Skeletal muscle cell (primary cell): ENCODE results near the gene CPAMD8.
"Not testable (repeated sequence)": the region's sequence is repeated elsewhere in the genome, so short reads cannot be mapped to it uniquely, and the experiment has no call there.

Source experiments
- DNase-seq: peaks from one replicate; pipeline ENCODE4 v3.0.0-alpha.2; 2010; ENCODE audit warnings: low read depth
- H3K4me3 ChIP-seq: 2 replicates; pipeline ENCODE4 v1.5.1; 2011; ENCODE audit warnings: low read depth, mild to moderate bottlenecking, control low read depth, low read length, moderate library complexity

CPAMD8 gene

DNA sequence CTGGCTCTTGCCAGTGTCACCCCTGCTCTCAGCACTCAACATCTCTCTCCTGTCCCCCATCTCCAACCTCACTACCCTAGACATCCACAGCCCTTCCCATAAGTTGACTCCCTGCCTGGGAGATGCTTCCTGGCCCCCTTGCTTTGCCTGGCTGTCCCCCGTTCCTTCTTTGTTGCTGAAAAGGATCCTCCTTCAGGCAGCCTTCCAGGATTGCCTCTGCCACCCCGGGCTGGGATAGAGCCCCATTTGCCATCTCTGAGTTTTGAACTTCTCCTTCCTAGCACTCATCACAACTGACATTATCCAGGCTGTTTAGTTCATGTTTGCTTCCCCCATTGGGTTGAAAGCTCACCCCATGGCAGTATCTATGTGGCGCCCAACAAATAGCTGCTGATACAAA is 20.0 kb downstream of the CPAMD8 start:
- no peak overlapping the region for H3K4me3 ChIP-seq
- DNase-seq = no peak

DNA sequence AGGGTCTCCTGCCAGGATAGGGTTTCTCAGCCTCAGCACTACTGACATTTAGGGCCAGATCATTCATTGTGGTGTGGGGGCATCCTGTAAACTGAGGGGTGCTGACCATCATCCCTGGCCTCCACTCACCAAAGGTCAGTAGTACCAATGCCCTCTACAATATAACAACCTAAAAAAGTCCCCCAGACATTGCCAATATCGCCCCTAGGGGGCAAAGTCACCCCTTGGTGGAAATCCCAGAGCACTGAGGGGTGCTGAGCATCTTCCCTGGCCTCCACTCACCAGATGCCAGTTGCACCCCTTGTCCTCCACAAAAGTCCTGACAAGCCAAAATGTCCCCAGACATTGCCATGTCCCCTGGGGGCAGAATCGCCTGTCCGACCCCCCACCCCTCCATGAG is 21.6 kb downstream of the CPAMD8 start:
- DNase-seq = no peak

DNA sequence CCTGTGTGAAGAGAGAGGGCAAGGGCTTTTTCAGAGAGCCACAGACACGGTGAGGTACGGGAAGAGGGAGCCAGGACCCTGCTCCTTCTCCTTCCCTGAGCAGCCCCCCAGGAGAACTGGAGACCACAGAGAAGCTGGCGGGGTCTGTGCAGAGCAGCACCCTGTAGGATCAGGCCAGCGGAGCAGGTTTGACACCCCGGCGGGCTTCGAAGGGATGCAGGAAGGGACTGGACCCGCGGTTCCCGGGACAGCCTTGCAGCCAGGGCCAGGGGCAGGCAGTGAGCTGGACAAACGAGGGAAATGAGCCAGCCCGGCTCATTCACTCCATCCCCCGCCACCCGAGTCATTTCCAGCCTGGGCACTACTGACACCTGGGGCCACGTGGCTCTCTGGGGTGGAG is 22.2 kb downstream of the CPAMD8 start:
- no peak for DNase-seq
- H3K4me3 ChIP-seq = no peak overlapping the region

More for the DNA sequence above, 21.6 kb downstream of the CPAMD8 start:
- no peak overlapping the region for H3K4me3 ChIP-seq

DNA sequence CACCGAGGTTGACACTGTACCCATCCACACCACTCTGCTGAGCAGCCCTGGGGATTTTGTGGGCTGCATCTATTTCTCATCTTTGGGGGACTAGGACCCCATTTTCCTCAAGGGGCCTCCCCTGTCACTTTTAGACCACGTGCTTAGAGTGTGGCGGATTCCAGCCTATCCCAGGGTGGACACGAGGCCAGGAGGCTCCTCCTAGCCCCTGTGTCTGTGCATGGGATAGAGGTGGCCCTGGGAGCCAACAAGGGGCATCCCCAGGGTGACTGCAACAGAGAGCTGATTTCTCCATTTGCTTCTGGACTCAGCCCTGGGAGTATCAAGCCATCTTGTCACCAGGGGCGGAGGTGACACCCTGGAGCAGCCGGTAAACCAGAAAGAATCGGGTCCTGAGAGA is 24.2 kb downstream of the CPAMD8 start:
- DNase-seq = no peak
- no peak overlapping the region for H3K4me3 ChIP-seq

DNA sequence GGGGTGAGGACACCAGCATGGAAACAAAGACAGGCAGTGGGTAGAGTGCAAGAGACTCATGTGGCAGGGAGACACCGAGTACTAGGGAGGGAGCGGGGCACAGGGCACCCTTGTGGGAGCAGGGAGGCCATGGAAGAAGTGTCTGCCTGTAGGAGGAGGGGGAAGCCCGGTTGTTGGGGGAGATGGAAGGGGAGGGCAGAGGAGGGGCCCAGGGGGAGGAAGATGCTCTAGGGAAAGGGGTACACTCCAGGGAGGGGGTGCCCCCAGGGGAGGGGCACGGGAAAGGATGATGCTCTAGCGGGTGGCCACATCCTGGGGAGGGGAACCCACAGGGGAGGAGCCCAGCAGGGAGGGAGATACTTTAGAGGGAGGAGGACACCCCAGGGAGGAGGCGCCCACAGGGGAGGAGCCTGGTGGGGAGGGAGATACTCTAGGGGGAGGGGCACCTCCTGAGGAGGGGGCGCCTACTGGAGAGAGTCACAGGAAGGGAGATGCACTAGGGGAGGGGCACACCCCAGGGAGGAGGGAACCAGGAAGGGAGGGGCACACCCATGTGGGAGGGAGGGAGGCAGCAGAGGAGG is 24.9 kb downstream of the CPAMD8 start:
- no peak overlapping the region for H3K4me3 ChIP-seq
- DNase-seq = no peak

DNA sequence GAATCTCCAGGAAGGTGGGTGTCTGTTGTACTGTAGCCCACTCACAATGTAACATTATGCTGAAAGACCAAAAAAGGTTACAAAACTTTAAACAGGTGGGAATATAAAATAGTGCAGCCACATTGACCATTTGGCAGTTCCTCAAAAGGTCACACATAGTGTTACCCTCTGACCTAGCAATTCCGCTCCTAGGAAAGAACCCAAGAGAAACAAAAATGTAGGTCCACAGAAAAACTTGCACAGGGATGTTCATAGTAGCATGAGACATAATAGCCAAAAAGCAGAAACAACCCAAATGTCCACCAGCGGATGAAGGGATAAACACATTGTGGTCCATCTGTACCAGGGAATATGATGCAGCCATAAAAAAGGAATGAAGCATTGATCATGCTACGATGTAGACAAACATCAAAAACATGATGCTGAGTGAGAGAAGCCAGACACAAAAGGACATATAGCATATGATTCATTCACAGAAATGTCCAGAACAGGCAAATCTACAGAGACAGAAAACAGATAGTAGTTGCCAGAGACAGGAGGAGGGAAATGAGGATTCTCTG is 27.9 kb downstream of the CPAMD8 start:
- no peak for DNase-seq
- H3K4me3 ChIP-seq = no peak overlapping the region

DNA sequence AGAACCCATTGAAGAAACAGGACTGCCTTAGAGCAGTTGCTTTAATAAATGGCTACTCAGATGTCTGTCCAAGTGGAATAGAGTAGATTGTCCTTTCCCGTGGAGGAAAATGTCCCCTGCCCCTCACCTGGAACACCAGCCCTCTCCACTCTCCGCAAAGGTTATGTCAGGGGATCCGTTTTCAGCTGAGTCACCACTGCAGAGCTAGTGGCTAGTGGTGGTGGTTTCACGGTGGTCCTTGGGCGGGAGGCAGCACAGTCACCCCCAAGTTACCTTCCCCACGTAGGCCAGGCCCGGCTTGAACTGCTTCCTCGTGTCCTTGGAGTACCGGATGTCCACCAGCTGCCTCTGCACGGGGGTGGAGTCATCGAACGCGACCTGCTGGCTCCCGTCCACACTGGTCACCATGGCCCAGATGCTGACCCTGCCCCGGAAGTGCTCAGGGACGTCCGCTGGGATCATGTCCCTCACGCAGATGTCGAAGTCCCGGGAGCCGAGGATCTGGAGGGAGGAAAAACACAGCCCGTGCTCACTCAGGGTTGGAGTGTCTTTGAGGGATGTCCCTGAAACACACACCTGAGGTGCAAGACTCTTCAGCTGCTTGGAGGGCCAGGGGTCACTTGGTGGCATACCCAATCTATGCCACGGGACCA is 29.6 kb downstream of the CPAMD8 start:
- not testable (repeated sequence) for DNase-seq, H3K4me3 ChIP-seq

DNA sequence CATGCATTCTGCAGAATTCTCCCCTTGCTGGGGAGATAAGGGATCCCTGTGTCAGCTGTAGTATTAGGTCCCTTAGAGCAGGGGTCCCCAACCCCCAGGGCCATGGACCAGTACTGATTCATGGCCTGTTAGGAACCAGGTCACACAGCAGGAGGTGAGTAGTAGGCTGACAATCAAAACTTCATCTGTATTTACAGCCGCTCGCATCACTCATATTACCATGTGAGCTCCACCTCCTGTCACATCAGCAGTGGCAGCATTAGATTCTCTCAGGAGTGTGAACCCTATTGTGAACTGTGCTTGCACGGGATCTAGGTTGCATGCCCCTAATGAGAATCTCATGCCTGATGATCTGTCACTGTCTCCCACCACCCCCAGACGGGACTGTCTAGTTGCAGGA is 37.9 kb downstream of the CPAMD8 start:
- H3K4me3 ChIP-seq = no peak overlapping the region
- no peak for DNase-seq

DNA sequence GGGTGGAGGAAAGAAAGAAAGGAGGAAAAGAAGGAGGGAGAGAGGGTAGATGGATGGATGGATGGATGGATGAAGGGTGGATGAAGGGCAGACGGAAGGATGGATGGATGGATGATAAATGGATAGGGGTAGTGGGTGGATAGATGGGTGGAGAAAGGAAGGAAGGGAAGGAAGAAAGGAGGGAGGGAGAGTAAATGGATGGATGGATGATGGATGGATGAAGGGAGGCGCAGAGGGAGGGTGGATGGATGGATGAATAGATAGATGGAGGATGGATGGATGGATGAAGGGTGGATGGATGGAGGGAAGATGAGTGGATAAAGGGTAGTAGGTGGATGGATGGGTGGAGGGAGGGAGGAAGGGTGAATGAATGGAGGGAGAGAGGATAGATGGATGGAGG is 41.2 kb downstream of the CPAMD8 start:
- no peak overlapping the region for H3K4me3 ChIP-seq
- no peak for DNase-seq

DNA sequence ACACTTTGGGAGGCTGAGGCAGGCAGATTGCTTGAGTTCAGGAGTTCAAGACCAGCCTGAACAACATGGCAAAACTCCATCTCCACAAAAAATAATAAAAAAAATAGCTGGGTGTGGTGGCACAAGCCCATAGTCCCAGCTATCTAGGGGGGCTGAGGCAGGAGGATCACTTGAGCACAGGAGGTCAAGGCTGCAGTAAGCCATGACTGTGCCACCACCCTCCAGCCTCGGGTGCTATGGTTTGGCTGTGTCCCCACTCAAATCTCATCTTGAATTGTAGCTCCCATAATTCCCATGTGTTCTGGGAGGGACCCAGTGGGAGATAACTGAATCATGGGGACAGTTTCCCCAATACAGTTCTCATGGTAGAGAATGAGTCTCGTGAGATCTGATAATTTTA is 44.0 kb downstream of the CPAMD8 start:
- H3K4me3 ChIP-seq = not testable (repeated sequence)

DNA sequence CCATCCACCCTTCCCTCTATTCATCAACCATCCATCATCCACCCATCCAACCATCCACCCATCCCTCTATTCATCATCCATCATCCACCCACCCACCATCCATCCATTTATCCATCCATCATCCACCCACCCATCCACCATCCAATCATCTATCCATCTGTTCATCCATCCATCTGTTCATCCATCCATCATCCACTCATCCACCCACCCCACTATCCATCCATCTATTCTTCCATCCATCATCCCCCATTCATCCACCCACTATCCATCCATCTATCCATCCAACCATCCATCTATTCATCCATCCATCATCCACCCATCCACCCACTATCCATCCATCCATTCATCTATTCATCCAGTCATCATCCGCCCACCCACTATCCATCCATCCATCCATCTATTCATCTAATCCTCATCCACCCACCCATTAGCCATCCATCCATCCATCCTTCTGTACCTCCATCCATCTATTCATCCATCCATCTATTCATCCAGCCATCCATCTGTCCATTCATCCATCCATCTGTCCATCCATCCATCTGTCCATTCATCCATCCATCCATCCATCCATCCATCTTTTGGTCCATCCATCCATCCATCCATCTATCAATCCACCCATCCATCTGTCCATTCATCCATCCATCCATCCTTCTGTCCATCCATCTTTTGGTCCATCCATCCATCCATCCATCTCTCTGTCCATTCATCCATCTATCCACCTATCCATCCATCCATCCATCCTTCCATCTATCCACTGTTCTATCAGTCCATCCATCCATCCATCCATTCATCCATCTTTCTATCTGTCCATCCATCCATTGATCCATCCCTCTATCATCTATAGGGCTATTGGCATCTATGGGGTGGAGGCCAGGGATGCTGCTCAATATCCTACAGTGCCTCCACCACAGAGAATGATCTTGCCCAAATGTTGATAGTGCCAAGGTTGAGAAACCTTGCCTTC is 47.5 kb downstream of the CPAMD8 start:
- H3K4me3 ChIP-seq = no peak overlapping the region
- DNase-seq = no peak

More for the DNA sequence above, 44.0 kb downstream of the CPAMD8 start:
- DNase-seq = not testable (repeated sequence)

DNA sequence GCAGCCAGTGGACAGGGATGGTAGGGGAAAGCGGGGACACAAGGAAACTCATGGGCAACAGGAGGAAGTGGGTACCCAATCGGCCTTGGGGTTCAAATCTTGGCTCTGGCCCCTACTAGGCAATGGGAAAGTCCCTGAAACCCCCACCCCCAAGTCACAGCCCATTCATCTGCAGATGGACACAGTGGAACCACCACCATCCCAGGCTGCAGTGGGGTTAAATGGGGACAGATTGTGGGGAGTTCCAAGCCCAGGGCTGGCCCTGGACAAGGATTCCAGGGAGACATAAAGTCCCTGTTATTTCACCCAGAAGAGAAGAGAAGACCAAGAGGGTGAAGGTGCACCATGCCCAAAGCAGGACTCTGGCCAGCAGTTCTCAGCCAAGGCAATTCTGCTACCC is 48.5 kb downstream of the CPAMD8 start:
- DNase-seq = no peak
- no peak overlapping the region for H3K4me3 ChIP-seq

DNA sequence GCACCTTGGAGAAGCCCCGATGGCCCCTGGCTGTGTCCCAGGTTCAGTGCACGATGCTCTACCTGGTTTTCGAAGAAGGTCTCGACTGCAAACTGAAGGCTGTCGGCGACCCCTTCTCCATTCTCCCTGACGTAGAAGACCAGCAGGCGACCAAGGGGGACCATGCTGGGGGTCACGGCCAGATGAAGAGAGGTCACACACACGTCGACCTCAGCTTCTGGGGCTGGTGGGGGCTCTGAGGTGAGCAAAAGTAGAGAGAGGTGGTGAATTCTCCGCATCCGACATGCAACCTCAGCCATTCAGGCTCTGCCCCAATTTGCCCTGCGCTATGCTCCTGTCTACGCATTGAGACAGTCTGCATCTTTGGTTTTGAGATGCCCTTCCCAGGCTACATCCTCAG is 49.3 kb downstream of the CPAMD8 start:
- no peak for DNase-seq
- no peak overlapping the region for H3K4me3 ChIP-seq

DNA sequence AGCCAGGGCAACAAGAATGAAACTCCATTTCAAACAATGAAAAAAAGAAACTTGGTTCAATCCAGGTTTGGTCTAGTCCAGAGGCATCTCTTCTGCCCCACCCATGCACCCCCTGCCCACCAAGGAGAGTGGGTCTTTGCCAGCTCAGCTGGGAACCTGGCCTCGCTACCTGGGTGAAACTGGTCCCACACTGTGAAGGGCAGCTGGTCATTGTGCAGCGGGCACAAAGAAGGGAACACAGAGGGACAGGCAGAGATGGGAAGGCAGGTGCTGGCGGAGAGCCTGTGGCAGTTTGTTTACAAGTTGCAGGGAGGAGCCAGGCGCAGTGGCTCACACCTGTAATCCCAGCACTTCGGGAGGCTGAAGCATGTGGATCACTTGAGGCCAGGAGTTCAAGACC is 50.2 kb downstream of the CPAMD8 start:
- DNase-seq = no peak
- no peak overlapping the region for H3K4me3 ChIP-seq

DNA sequence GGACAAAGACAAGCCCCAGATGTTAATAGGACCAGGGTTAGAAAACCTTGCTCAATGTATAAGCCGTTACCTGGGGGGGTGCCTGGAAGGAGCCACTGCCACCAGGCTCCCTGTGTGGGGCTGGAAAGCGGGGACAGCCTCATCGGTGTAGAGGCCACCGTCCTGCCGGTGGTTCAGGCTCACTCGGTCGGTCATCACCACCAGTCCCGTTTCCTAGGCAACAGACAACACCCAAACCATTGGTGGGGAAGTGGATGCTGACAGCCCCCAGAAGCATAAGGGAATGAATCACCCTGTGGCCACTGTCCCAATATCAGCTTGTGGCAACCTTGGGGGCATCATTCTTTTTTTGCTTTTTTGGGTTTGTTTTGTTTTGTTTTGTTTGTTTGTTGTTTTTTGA is 55.8 kb downstream of the CPAMD8 start:
- no peak overlapping the region for H3K4me3 ChIP-seq
- DNase-seq = no peak

DNA sequence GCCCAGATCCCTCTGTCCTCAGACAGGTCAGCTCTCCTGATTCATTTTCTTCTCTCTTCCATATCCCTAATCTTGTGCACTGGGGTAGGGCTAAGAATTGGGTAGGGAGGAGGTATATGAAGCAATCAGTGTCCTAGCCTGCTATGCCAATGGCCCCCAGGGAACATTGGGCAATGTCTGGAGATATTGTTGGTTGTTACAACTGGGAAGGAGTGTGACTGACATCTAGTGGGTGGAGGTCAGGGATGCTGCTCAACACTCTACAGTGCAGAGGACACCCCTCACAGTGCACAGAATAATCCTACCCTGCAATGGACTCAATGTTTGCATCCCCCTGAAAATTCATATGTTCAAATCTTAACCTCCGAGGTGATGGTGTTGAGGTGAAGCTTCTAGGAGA is 57.5 kb downstream of the CPAMD8 start:
- DNase-seq = no peak
- H3K4me3 ChIP-seq = no peak overlapping the region

DNA sequence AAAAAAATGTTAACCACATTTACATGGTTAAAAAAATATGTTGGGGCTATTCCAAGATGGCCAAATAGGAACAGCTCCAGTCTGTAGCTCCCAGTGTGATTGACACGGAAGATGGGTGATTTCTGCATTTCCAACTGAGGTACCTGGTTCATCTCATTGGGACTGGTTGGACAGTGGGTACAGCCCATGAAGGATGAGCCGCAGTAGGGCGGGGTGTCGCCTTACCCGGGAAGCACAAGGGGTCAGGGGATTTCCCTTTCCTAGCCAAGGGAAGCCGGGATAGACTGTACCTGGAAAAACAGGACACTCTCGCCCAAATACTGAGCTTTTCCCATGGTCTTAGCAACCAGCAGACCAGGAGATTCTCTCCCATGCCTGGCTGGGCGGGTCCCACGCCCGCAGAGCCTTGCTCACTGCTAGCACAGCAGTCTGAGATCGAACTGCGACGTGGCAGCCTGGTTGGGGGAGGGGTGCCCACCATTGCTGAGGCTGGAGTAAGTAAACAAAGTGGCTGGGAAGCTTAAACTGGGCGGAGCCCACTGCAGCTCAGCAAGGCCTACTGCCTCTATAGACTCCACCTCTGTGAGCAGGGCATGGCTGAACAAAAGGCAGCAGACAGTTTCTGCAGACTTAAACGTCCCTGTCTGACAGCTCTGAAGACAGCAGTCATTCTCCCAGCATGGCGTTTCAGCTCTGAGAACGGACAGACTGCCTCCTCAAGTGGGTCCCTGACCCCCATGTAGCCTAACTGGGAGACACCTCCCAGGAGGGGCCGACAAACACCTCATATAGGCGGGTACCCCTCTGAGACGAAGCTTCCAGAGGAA is 65.4 kb downstream of the CPAMD8 start:
- not testable (repeated sequence) for DNase-seq, H3K4me3 ChIP-seq

DNA sequence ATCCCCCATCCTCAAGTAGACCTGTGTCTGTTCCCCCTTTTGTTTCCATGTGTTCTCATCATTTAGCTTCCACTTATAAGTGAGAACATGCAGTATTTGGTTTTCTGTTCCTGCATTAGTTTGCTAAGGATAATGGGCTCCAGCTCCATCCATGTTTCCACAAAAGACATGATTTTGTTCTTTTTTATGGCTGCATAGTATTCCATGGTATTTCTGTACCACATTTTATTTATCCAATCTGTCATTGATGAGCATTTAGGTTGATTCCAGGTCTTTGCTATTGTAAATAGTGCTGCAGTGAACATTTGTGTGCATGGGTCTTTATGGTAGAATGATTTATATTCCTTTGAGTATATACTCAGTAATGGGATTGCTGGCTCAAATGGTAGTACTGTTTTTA is 68.3 kb downstream of the CPAMD8 start:
- DNase-seq, H3K4me3 ChIP-seq: not testable (repeated sequence)

DNA sequence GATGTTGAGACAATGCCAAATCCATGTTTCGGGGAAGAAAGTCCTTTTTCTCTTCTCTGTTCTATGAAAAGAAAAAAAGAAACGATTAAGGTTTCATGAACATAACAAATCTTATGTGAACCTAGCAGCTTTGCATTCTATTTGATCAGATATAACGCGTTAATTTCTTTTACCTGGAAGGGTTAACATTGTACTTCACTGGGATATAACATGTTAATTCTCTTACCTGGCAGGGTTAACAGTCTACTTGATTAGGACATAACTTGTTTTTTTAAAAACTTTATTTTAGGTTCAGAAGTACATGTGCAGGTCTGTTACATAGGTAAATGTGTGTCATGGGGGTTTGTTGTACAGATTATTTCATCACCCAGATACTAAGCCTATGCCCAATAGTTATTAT is 68.8 kb downstream of the CPAMD8 start:
- no peak for DNase-seq
- no peak overlapping the region for H3K4me3 ChIP-seq
